PC-3 (cell line): ENCODE measurements around the gene DNAAF5. TPM values are rescaled to one million over a fixed set of nuclear protein-coding genes. Genes with fewer than 3 reads are reported as not detected.

ENCODE experiments used
- ATAC-seq: fragments of 200-7000 bp; cut with Tn5 transposase; 2 replicates; pipeline ENCODE4 v1.9.1; 2020; ENCODE audit warnings: mild to moderate bottlenecking, moderate library complexity
- BruUV-seq: library from RNA; stranded (reverse); fragments of 400-500 nt; replicated peaks from 2 replicates; lab custom pipeline; 2021; lab: Mats Ljungman, UMichigan
- CTCF ChIA-PET: fragments of 300-600 bp; sonication (Branson Sonifier 250); formaldehyde crosslinking; loops from one replicate; lab custom pipeline; 2022; ENCODE audit warnings: antibody characterized with exemption; lab: Charles Lee
- POLR2A ChIA-PET: fragments of 300-600 bp; sonication (Branson Sonifier 250); formaldehyde crosslinking; loops from one replicate; lab custom pipeline; 2022; ENCODE audit warnings: antibody characterized with exemption; ENCODE audit not compliant: unreplicated experiment; lab: Charles Lee
- DNase-seq: peaks from one replicate; pipeline ENCODE4 v3.0.0-alpha.2; 2015
- H2AFZ ChIP-seq: fragments of 300-600 bp; sonication (generic); 2 replicates; pipeline ENCODE4 v1.6.0; 2016; ENCODE audit warnings: antibody characterized with exemption, low read length
- H3F3A ChIP-seq: fragments of 300-600 bp; sonication (generic); one replicate; pipeline ENCODE4 v1.6.0; 2017; ENCODE audit warnings: antibody characterized with exemption, low read length, control low read depth, mild to moderate bottlenecking; ENCODE audit not compliant: unreplicated experiment
- H3K27ac ChIP-seq: fragments of 300-600 bp; sonication (generic); 2 replicates; pipeline ENCODE4 v1.5.1; 2016; ENCODE audit warnings: mild to moderate bottlenecking, low read length
- H3K27me3 ChIP-seq: fragments of 300-600 bp; sonication (generic); 2 replicates; pipeline ENCODE4 v1.6.1; 2016; ENCODE audit warnings: low read length, mixed read lengths
- H3K36me3 ChIP-seq: fragments of 300-600 bp; sonication (generic); 2 replicates; pipeline ENCODE4 v1.6.1; 2016; ENCODE audit warnings: low read depth, mixed run types, low read length, mixed read lengths
- H3K4me1 ChIP-seq: fragments of 300-600 bp; sonication (generic); 2 replicates; pipeline ENCODE4 v1.5.1; 2016; ENCODE audit warnings: low read length; ENCODE audit not compliant: insufficient read depth
- H3K4me2 ChIP-seq: fragments of 300-600 bp; sonication (generic); 2 replicates; pipeline ENCODE4 v1.6.0; 2016; ENCODE audit warnings: low read length
- H3K4me3 ChIP-seq: fragments of 300-600 bp; sonication (generic); 2 replicates; pipeline ENCODE4 v1.5.1; 2016; ENCODE audit warnings: mild to moderate bottlenecking, low read length, mixed read lengths
- H3K79me2 ChIP-seq: fragments of 300-600 bp; sonication (generic); 2 replicates; pipeline ENCODE4 v1.6.1; 2017; ENCODE audit warnings: low read length, mixed read lengths
- H3K9ac ChIP-seq: fragments of 300-600 bp; sonication (generic); 2 replicates; pipeline ENCODE4 v1.6.0; 2016; ENCODE audit warnings: mild to moderate bottlenecking, low read length
- H3K9me2 ChIP-seq: fragments of 300-600 bp; sonication (generic); replicated peaks from 2 replicates; pipeline ENCODE4 v1.6.1; 2016; ENCODE audit warnings: mixed run types, low read length, mixed read lengths
- H3K9me3 ChIP-seq: fragments of 300-600 bp; sonication (generic); 2 replicates; pipeline ENCODE4 v1.6.1; 2016; ENCODE audit warnings: low read length, mixed read lengths
- H4K20me1 ChIP-seq: fragments of 300-600 bp; sonication (generic); 2 replicates; pipeline ENCODE4 v1.6.1; 2016; ENCODE audit warnings: low read length, mixed read lengths
- EZH2 ChIP-seq: fragments of 300-600 bp; sonication (generic); IDR thresholded peaks from one replicate; pipeline ENCODE4 v1.6.1; 2017; ENCODE audit warnings: antibody characterized with exemption, mild to moderate bottlenecking, low read length; ENCODE audit not compliant: unreplicated experiment
- EZH2phosphoT487 ChIP-seq: fragments of 300-600 bp; sonication (generic); IDR thresholded peaks from 2 replicates; pipeline ENCODE4 v1.6.1; 2018; ENCODE audit warnings: mild to moderate bottlenecking, antibody characterized with exemption, low read length, borderline replicate concordance
- intact Hi-C: fragments of 100-400 bp; cut with micrococcal nuclease; formaldehyde crosslinking; loops from 2 replicates; pipeline ENCODE4 v1.9.0; 2023
- total RNA-seq: library from RNA; depleted of rRNA; stranded (reverse); fragments of >200 nt; gene quantifications from 2 replicates; pipeline ENCODE4 v1.2.3, GENCODE V29; 2014
- TF ChIP-seq, protein P1 (sequence below): fragments of 300-600 bp; sonication (generic); conservative IDR thresholded peaks from 2 replicates; pipeline ENCODE4 v1.5.1; 2017; ENCODE audit warnings: antibody characterized with exemption, low read depth, mild to moderate bottlenecking, low read length

Gene DNAAF5
- total RNA-seq, 1 experiment from 2014 or later = 66.3 TPM

- H3K9me2 ChIP-seq = no peaks in the 10 kb centered on the region
- DNase-seq = peak; percentile 32
- BruUV-seq = no TSS peak
- H2AFZ ChIP-seq = no peak overlapping the region
- H3K4me3 ChIP-seq = no peak overlapping the region
- no peaks in the 10 kb centered on the region for H4K20me1 ChIP-seq
- POLR2A ChIA-PET = no interaction called here
- CTCF ChIA-PET = no interaction called here
- peak; percentile 65 for ATAC-seq
- no peaks in the 10 kb centered on the region for H3K4me1 ChIP-seq
- no peak overlapping the region for H3K27ac ChIP-seq
- H3K36me3 ChIP-seq = peaks cover 12% of the 10 kb centered on the region; the same call in 1 of the 2 replicates
- no peaks in the 10 kb centered on the region for H3K27me3 ChIP-seq
- no peak overlapping the region for H3K9ac ChIP-seq
- no peak overlapping the region for H3K4me2 ChIP-seq
- no peaks in the 10 kb centered on the region for H3K9me3 ChIP-seq
- TF ChIP-seq, protein P1, sequence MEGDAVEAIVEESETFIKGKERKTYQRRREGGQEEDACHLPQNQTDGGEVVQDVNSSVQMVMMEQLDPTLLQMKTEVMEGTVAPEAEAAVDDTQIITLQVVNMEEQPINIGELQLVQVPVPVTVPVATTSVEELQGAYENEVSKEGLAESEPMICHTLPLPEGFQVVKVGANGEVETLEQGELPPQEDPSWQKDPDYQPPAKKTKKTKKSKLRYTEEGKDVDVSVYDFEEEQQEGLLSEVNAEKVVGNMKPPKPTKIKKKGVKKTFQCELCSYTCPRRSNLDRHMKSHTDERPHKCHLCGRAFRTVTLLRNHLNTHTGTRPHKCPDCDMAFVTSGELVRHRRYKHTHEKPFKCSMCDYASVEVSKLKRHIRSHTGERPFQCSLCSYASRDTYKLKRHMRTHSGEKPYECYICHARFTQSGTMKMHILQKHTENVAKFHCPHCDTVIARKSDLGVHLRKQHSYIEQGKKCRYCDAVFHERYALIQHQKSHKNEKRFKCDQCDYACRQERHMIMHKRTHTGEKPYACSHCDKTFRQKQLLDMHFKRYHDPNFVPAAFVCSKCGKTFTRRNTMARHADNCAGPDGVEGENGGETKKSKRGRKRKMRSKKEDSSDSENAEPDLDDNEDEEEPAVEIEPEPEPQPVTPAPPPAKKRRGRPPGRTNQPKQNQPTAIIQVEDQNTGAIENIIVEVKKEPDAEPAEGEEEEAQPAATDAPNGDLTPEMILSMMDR = peak; percentile 90
- no peak for TF ChIP-seq EZH2
- no peaks in the 10 kb centered on the region for H3K79me2 ChIP-seq
- intact Hi-C loops = loop anchor here (5.0 kb wide), 1 partner anchor 132 kb away; no protein-coding TSS in a partner anchor
- no peaks in the 10 kb centered on the region for H3F3A ChIP-seq
Observed at GRCh38 chr7:774161-775109, 47.9 kb downstream of the DNAAF5 start.

DNA sequence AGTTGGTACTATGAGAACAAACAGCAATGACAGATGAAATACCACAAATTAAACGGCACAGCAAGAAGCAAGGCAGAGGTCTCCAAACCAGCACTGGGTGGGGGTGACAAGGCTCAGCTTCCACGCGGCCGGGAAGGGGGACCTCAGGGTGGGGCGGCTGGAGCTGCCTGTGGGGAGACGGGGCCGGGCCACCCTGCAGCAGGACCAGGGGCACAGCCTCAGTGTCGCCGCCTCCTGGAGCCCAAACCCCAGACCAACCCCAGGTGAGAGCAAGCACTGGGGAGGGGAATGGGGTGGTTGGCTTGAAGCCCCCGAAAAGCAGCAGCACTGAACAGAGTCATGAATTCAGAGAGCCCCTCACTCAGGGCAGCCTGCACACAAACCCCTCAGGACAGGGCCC, 49.9 kb downstream of the DNAAF5 start:
- no peaks in the 10 kb centered on the region for H3K27me3 ChIP-seq
- no peak overlapping the region for H3K4me3 ChIP-seq
- H3K79me2 ChIP-seq = no peaks in the 10 kb centered on the region
- H4K20me1 ChIP-seq = no peaks in the 10 kb centered on the region
- no peaks in the 10 kb centered on the region for H3F3A ChIP-seq
- no peak for DNase-seq
- intact Hi-C loops = no loop called here
- ChIA-PET POLR2A (no interaction called here), CTCF (no interaction called here)
- TF ChIP-seq, protein P1 = no peak
- TF ChIP-seq EZH2 (no peak), EZH2phosphoT487 (no peak)
- H3K4me1 ChIP-seq = no peaks in the 10 kb centered on the region
- no peaks in the 10 kb centered on the region for H3K9me2 ChIP-seq
- H3K27ac ChIP-seq = no peak overlapping the region
- H3K4me2 ChIP-seq = no peak overlapping the region
- peaks cover 12% of the 10 kb centered on the region; the same call in 1 of the 2 replicates for H3K36me3 ChIP-seq
- no peak for ATAC-seq
- no peaks in the 10 kb centered on the region for H3K9me3 ChIP-seq
- no peak overlapping the region for H3K9ac ChIP-seq
- BruUV-seq = no TSS peak
- H2AFZ ChIP-seq = no peak overlapping the region
